ENCODE measurements around the gene SYNE3.

GRCh38 chr14:95515596-95516552, 576 bp downstream of the SYNE3 start:
- TF ChIP-seq BRCA1 (IDR thresholded peaks at IDR 0.05; ENCODE audit: low read depth, low read length) (no peak), EGR1 (IDR thresholded peaks at IDR 0.05; ENCODE audit: borderline replicate concordance, low read depth, low read length) (no peak), MAX (IDR thresholded peaks at IDR 0.05) (no peak), HDAC2 (IDR thresholded peaks at IDR 0.05; ENCODE audit: borderline replicate concordance in 1 of 2, low read depth in 2 of 2, low read length in 2 of 2) (no peak), SRF (IDR thresholded peaks at IDR 0.05; ENCODE audit: low read depth, low read length) (no peak), ZNF274 (IDR thresholded peaks at IDR 0.05; ENCODE audit: borderline replicate concordance, extremely low read depth, low read length) (no peak), SP1 (IDR thresholded peaks at IDR 0.05; ENCODE audit: low read depth, low read length) (no peak), RXRA (IDR thresholded peaks at IDR 0.05; ENCODE audit: insufficient read depth, low read depth, low read length) (no peak), KDM1A (IDR thresholded peaks at IDR 0.05; ENCODE audit: borderline replicate concordance, low read length) (no peak), RAD21 (IDR thresholded peaks at IDR 0.05 in 1 of 2, conservative IDR thresholded peaks at IDR 0.05 in 1 of 2; ENCODE audit: low read depth in 2 of 2, low read length in 2 of 2) (0 out of 4 replicates have a peak, but pooled peaks have one; percentile 9 to 10), KDM5A (IDR thresholded peaks at IDR 0.05; ENCODE audit: low read length) (no peak), CEBPB (IDR thresholded peaks at IDR 0.05; ENCODE audit: low read depth, low read length) (no peak), TAF1 (IDR thresholded peaks at IDR 0.05; ENCODE audit: low read depth, low read length) (no peak)
- TF ChIP-seq, protein P1, sequence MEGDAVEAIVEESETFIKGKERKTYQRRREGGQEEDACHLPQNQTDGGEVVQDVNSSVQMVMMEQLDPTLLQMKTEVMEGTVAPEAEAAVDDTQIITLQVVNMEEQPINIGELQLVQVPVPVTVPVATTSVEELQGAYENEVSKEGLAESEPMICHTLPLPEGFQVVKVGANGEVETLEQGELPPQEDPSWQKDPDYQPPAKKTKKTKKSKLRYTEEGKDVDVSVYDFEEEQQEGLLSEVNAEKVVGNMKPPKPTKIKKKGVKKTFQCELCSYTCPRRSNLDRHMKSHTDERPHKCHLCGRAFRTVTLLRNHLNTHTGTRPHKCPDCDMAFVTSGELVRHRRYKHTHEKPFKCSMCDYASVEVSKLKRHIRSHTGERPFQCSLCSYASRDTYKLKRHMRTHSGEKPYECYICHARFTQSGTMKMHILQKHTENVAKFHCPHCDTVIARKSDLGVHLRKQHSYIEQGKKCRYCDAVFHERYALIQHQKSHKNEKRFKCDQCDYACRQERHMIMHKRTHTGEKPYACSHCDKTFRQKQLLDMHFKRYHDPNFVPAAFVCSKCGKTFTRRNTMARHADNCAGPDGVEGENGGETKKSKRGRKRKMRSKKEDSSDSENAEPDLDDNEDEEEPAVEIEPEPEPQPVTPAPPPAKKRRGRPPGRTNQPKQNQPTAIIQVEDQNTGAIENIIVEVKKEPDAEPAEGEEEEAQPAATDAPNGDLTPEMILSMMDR (IDR thresholded peaks at IDR 0.05; ENCODE audit: control extremely low read depth in 1 of 3, insufficient read depth in 1 of 3, low read depth in 1 of 3, low read length in 3 of 3) = peak; percentile 11 to 38 (median 12)

Data from H1 (cell line).